SHP77 (cell line): ENCODE results near the gene FRRS1L.
A peak's percentile ranks its signal among the peaks of the same experiment; 100 is the strongest.

ENCODE experiments used
- DNase-seq, 2 experiments: peaks; one replicate each; lab custom pipeline; 2025; lab: John Stamatoyannopoulos, UW

The FRRS1L gene

GRCh38 chr9:109166771-109167601 is at the start of gene FRRS1L:
Gene FRRS1L, minus strand, starts transcription at chr9:109167249. Its CDS starts 111 bp downstream, at chr9:109167138.
- DNase-seq: no peak

GRCh38 chr9:109214414-109214813 is 47.4 kb upstream of the FRRS1L start:
- no peak for DNase-seq

GRCh38 chr9:109213285-109214121 is 46.5 kb upstream of the FRRS1L start:
- peak; percentile 6 to 11 for DNase-seq

- no peak for DNase-seq
These were observed 45.7 kb upstream of the FRRS1L start for GRCh38 chr9:109212768-109213167.

GRCh38 chr9:109206670-109207069 is 39.6 kb upstream of the FRRS1L start:
- DNase-seq: no peak

- no peak for DNase-seq
These were observed 38.5 kb upstream of the FRRS1L start for GRCh38 chr9:109205526-109205925.

- DNase-seq: no peak
These were observed 36.8 kb upstream of the FRRS1L start for GRCh38 chr9:109203761-109204360.

- no peak for DNase-seq
These were observed 32.6 kb upstream of the FRRS1L start for GRCh38 chr9:109199676-109200075.

GRCh38 chr9:109198736-109199382 is 31.8 kb upstream of the FRRS1L start:
- DNase-seq: no peak

- DNase-seq: no peak
These were observed 27.0 kb upstream of the FRRS1L start for GRCh38 chr9:109193974-109194556.

- peak; percentile 29 to 62 for DNase-seq
These were observed 25.8 kb upstream of the FRRS1L start for GRCh38 chr9:109192732-109193361.

- DNase-seq: no peak
These were observed 24.7 kb upstream of the FRRS1L start for GRCh38 chr9:109191746-109192145.

- DNase-seq: no peak
These were observed 23.1 kb upstream of the FRRS1L start for GRCh38 chr9:109190151-109190550.

- no peak for DNase-seq
These were observed 19.9 kb upstream of the FRRS1L start for GRCh38 chr9:109186857-109187520.

GRCh38 chr9:109182940-109183798 is 16.1 kb upstream of the FRRS1L start:
- DNase-seq: peak; percentile 55

GRCh38 chr9:109182550-109182939 is 15.5 kb upstream of the FRRS1L start:
- no peak for DNase-seq

- DNase-seq: no peak
These were observed 14.2 kb upstream of the FRRS1L start for GRCh38 chr9:109181284-109181683.

- DNase-seq: no peak
These were observed 12.9 kb upstream of the FRRS1L start for GRCh38 chr9:109179801-109180523.

- no peak for DNase-seq
These were observed 9.9 kb upstream of the FRRS1L start for GRCh38 chr9:109176963-109177362.
